ENCODE measurements around the gene SLC7A7. TPM values are rescaled to one million over a fixed set of nuclear protein-coding genes. Genes with fewer than 3 reads are reported as not detected.

SLC7A7 gene
- 10 to 100 TPM in 1 of 2 donors, 1 to 10 TPM in 1; 9.2 to 14.3 TPM for total RNA-seq
- 1 to 10 TPM; 2.8 to 8.3 TPM for polyA plus RNA-seq

DNA sequence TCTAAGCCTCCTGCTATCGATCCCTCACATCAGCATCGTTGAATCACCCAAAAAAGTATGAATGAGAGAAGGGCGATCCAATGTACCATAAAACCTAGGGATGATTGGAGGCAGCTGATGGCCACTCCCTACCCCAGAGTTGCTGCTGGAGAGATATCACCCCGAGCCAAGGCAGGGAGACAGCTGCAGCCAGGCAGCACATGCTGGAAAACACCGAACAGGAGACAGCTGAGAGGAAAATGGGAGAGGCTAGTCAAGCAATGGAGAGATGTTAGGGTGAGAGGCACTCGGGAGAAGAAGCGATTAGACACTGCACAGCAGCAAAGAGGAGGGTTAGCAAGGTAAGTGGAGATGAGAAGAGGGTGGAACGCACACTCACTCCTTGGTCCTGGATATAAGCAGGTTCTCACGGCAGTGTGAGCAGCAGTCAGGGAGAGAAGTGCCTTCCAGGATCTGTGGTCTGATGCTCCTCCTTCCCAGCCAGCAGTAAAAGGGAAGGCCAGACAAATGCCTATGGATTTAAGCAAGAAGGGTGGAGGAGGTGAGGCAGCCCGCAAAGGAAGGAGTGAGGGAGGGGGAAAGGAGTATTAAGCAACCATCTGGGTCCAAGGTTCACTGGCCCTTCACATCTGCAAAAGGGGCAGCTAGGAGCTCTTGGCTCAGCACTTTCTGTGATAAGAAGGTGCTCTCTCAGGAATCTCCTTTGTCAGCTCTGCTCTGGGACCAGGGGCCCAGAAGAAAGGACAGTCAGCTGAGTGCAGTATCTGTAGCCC lies at the start of gene SLC7A7:
Gene SLC7A7, minus strand, starts transcription at position 495 of the 773 bp plus-strand sequence. CDS start 2,037 bp downstream, outside the sequence.
- Histone ChIP-seq H3K4me1 (ENCODE audit: control insufficient read depth in 4 of 4, insufficient read depth in 4 of 4, low read length in 3 of 4) (peaks cover 0 to 7% (median 3%) of the 10 kb centered on the region in 4 donors), H3K27ac (ENCODE audit: low read depth in 1 of 2, low read length in 2 of 2) (peak within 1 kb of the TSS in 1 of 2 donors; percentile 39), H3K4me3 (ENCODE audit: low read depth in 1 of 3, low read length in 3 of 3) (peak within 1 kb of the TSS in 1 of 3 donors; percentile 27), H3K9me3 (ENCODE audit: control insufficient read depth in 4 of 4, low read length in 3 of 4) (no peaks in the 10 kb centered on the region), H3K36me3 (ENCODE audit: control insufficient read depth in 4 of 4, insufficient read depth in 3 of 4, low read depth in 1 of 4, low read length in 3 of 4) (no peaks in the 10 kb centered on the region), H3K27me3 (ENCODE audit: control insufficient read depth in 4 of 4, insufficient read depth in 4 of 4, low read length in 3 of 4) (no peaks in the 10 kb centered on the region), H3K9ac (ENCODE audit: low read depth in 1 of 2, low read length in 2 of 2) (peak within 1 kb of the TSS in 1 of 2 donors; percentile 31)
- no peak for DNase-seq (ENCODE audit: low spot score)
- TF ChIP-seq, protein P1, sequence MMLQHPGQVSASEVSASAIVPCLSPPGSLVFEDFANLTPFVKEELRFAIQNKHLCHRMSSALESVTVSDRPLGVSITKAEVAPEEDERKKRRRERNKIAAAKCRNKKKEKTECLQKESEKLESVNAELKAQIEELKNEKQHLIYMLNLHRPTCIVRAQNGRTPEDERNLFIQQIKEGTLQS (IDR thresholded peaks at IDR 0.05), result no peak
- TF ChIP-seq TAF1 (conservative IDR thresholded peaks at IDR 0.05) (no peak), EGR1 (IDR thresholded peaks at IDR 0.05; ENCODE audit: low read depth in 2 of 2) (no peak), HNF4A (conservative IDR thresholded peaks at IDR 0.05) (peak in 1 of 2 donors; percentile 24), JUND (IDR thresholded peaks at IDR 0.05) (no peak), RXRA (IDR thresholded peaks at IDR 0.05) (no peak)
- TF ChIP-seq, protein P2, sequence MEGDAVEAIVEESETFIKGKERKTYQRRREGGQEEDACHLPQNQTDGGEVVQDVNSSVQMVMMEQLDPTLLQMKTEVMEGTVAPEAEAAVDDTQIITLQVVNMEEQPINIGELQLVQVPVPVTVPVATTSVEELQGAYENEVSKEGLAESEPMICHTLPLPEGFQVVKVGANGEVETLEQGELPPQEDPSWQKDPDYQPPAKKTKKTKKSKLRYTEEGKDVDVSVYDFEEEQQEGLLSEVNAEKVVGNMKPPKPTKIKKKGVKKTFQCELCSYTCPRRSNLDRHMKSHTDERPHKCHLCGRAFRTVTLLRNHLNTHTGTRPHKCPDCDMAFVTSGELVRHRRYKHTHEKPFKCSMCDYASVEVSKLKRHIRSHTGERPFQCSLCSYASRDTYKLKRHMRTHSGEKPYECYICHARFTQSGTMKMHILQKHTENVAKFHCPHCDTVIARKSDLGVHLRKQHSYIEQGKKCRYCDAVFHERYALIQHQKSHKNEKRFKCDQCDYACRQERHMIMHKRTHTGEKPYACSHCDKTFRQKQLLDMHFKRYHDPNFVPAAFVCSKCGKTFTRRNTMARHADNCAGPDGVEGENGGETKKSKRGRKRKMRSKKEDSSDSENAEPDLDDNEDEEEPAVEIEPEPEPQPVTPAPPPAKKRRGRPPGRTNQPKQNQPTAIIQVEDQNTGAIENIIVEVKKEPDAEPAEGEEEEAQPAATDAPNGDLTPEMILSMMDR (IDR thresholded peaks at IDR 0.05; ENCODE audit: low read depth, low read length, missing input control), result no peak
- 44% methylated on average over 10 of the region's 10 CpGs for WGBS

DNA sequence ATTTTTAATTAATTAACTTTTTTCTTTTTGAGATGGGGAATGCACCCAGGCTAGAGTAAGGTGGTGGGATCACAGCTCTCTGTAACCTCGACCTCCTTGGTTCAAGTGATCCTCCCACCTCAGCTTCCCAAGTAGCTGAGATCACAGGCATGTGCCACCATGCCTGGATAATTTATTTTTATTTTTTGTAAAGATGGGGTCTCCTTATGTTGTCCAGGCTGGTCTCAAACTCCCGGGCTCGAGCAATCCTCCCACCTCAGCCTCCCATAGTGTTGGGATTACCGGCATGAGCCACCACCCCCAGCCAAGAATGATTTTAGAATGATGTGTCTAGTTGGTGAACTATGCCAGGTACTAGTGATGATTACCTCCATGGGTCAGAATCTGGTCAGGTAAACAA lies 49.7 kb upstream of the SLC7A7 start:
- no peak overlapping the region for H3K27ac ChIP-seq (ENCODE audit: low read depth in 1 of 2, low read length in 2 of 2)
- TF ChIP-seq RXRA (IDR thresholded peaks at IDR 0.05) (no peak), HNF4G (IDR thresholded peaks at IDR 0.05) (no peak), FOXA1 (IDR thresholded peaks at IDR 0.05) (no peak), RAD21 (IDR thresholded peaks at IDR 0.05) (no peak), FOXA2 (IDR thresholded peaks at IDR 0.05) (no peak), JUND (IDR thresholded peaks at IDR 0.05) (no peak), TAF1 (conservative IDR thresholded peaks at IDR 0.05) (no peak), NR2F2 (IDR thresholded peaks at IDR 0.05) (no peak), HNF4A (conservative IDR thresholded peaks at IDR 0.05) (no peak), YY1 (IDR thresholded peaks at IDR 0.05) (no peak), SP1 (IDR thresholded peaks at IDR 0.05) (no peak), GABPA (IDR thresholded peaks at IDR 0.05 in 1 of 2, conservative IDR thresholded peaks at IDR 0.05 in 1 of 2) (no peak), EGR1 (IDR thresholded peaks at IDR 0.05; ENCODE audit: low read depth in 2 of 2) (no peak)
- TF ChIP-seq, protein P2 (IDR thresholded peaks at IDR 0.05; ENCODE audit: low read depth, low read length, missing input control), result no peak
- TF ChIP-seq, protein P3, sequence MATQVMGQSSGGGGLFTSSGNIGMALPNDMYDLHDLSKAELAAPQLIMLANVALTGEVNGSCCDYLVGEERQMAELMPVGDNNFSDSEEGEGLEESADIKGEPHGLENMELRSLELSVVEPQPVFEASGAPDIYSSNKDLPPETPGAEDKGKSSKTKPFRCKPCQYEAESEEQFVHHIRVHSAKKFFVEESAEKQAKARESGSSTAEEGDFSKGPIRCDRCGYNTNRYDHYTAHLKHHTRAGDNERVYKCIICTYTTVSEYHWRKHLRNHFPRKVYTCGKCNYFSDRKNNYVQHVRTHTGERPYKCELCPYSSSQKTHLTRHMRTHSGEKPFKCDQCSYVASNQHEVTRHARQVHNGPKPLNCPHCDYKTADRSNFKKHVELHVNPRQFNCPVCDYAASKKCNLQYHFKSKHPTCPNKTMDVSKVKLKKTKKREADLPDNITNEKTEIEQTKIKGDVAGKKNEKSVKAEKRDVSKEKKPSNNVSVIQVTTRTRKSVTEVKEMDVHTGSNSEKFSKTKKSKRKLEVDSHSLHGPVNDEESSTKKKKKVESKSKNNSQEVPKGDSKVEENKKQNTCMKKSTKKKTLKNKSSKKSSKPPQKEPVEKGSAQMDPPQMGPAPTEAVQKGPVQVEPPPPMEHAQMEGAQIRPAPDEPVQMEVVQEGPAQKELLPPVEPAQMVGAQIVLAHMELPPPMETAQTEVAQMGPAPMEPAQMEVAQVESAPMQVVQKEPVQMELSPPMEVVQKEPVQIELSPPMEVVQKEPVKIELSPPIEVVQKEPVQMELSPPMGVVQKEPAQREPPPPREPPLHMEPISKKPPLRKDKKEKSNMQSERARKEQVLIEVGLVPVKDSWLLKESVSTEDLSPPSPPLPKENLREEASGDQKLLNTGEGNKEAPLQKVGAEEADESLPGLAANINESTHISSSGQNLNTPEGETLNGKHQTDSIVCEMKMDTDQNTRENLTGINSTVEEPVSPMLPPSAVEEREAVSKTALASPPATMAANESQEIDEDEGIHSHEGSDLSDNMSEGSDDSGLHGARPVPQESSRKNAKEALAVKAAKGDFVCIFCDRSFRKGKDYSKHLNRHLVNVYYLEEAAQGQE (IDR thresholded peaks at IDR 0.05), result no peak
- TF ChIP-seq, protein P4, sequence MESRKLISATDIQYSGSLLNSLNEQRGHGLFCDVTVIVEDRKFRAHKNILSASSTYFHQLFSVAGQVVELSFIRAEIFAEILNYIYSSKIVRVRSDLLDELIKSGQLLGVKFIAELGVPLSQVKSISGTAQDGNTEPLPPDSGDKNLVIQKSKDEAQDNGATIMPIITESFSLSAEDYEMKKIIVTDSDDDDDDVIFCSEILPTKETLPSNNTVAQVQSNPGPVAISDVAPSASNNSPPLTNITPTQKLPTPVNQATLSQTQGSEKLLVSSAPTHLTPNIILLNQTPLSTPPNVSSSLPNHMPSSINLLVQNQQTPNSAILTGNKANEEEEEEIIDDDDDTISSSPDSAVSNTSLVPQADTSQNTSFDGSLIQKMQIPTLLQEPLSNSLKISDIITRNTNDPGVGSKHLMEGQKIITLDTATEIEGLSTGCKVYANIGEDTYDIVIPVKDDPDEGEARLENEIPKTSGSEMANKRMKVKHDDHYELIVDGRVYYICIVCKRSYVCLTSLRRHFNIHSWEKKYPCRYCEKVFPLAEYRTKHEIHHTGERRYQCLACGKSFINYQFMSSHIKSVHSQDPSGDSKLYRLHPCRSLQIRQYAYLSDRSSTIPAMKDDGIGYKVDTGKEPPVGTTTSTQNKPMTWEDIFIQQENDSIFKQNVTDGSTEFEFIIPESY (IDR thresholded peaks at IDR 0.05), result no peak
- TF ChIP-seq, protein P5, sequence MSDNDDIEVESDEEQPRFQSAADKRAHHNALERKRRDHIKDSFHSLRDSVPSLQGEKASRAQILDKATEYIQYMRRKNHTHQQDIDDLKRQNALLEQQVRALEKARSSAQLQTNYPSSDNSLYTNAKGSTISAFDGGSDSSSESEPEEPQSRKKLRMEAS (IDR thresholded peaks at IDR 0.05), result no peak
- TF ChIP-seq, protein P1 (IDR thresholded peaks at IDR 0.05), result no peak

More for the DNA sequence above, 49.7 kb upstream of the SLC7A7 start:
- no peak overlapping the region for H3K9ac ChIP-seq (ENCODE audit: low read depth in 1 of 2, low read length in 2 of 2)
- H3K4me1 ChIP-seq (ENCODE audit: control insufficient read depth in 4 of 4, insufficient read depth in 4 of 4, low read length in 3 of 4), result no peaks in the 10 kb centered on the region
- no peaks in the 10 kb centered on the region for H3K36me3 ChIP-seq (ENCODE audit: control insufficient read depth in 4 of 4, insufficient read depth in 3 of 4, low read depth in 1 of 4, low read length in 3 of 4)
- 88% methylated on average over 4 of the region's 4 CpGs for WGBS
- no peak for DNase-seq (ENCODE audit: low spot score)
- H3K9me3 ChIP-seq (ENCODE audit: control insufficient read depth in 4 of 4, low read length in 3 of 4), result no peaks in the 10 kb centered on the region
- H3K4me3 ChIP-seq (ENCODE audit: low read depth in 1 of 3, low read length in 3 of 3), result no peak overlapping the region
- H3K27me3 ChIP-seq (ENCODE audit: control insufficient read depth in 4 of 4, insufficient read depth in 4 of 4, low read length in 3 of 4), result no peaks in the 10 kb centered on the region

Measured in liver (tissue), 9 donors.